ENCODE data around the gene SLC38A9. TPM values are rescaled to one million over a fixed set of nuclear protein-coding genes. Genes with fewer than 3 reads are reported as not detected.

The SLC38A9 gene
- total and polyA plus RNA-seq, 10 donors, result 7.9 to 45.0 (median 27.5) TPM

- intact Hi-C loops (cut with DNase I; ENCODE audit: low total_unique reads), result no loop called here
- H3K9me3 ChIP-seq, result no peaks in the 10 kb centered on the region
- no peak overlapping the region for H3K4me3 ChIP-seq
- H3K36me3 ChIP-seq, result peaks cover 0 to 42% (median 1%) of the 10 kb centered on the region in 6 donors
- no peaks in the 10 kb centered on the region for H3K27me3 ChIP-seq (replicated peaks in 1 of 7)
- peaks cover 0 to 4% (median 0%) of the 10 kb centered on the region in 6 donors for H3K4me1 ChIP-seq
- no peak overlapping the region for H3K27ac ChIP-seq
- no peak for DNase-seq
- TF ChIP-seq, protein P1, sequence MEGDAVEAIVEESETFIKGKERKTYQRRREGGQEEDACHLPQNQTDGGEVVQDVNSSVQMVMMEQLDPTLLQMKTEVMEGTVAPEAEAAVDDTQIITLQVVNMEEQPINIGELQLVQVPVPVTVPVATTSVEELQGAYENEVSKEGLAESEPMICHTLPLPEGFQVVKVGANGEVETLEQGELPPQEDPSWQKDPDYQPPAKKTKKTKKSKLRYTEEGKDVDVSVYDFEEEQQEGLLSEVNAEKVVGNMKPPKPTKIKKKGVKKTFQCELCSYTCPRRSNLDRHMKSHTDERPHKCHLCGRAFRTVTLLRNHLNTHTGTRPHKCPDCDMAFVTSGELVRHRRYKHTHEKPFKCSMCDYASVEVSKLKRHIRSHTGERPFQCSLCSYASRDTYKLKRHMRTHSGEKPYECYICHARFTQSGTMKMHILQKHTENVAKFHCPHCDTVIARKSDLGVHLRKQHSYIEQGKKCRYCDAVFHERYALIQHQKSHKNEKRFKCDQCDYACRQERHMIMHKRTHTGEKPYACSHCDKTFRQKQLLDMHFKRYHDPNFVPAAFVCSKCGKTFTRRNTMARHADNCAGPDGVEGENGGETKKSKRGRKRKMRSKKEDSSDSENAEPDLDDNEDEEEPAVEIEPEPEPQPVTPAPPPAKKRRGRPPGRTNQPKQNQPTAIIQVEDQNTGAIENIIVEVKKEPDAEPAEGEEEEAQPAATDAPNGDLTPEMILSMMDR (IDR thresholded peaks at IDR 0.05 in 8 of 11, conservative IDR thresholded peaks at IDR 0.05 in 3 of 11), result no peak
- no peak for TF ChIP-seq POLR2AphosphoS5 (IDR thresholded peaks at IDR 0.05)
- TF ChIP-seq POLR2A (IDR thresholded peaks at IDR 0.05), result no peak
- WGBS, 5 donors, result 82 to 95% (median 90%) methylated on average over 2 of the region's 2 CpGs
Observed at GRCh38 chr5:55672477-55672911, 39.6 kb downstream of the SLC38A9 start.

GRCh38 chr5:55671975-55672374 is 40.1 kb downstream of the SLC38A9 start:
- no peak overlapping the region for H3K4me3 ChIP-seq
- intact Hi-C loops (cut with DNase I; ENCODE audit: low total_unique reads), result no loop called here
- 83 to 100% (median 97%) methylated on average over 1 of the region's 1 CpG for WGBS, 5 donors

GRCh38 chr5:55668356-55668755 is 43.8 kb downstream of the SLC38A9 start:
- H3K36me3 ChIP-seq, result peaks cover 0 to 75% (median 9%) of the 10 kb centered on the region in 6 donors
- no peaks in the 10 kb centered on the region for H3K4me1 ChIP-seq
- TF ChIP-seq POLR2AphosphoS5 (IDR thresholded peaks at IDR 0.05) (no peak), POLR2A (IDR thresholded peaks at IDR 0.05) (no peak)
- TF ChIP-seq, protein P1 (IDR thresholded peaks at IDR 0.05 in 8 of 11, conservative IDR thresholded peaks at IDR 0.05 in 3 of 11), result no peak

More at GRCh38 chr5:55671975-55672374, 40.1 kb downstream of the SLC38A9 start:
- H3K36me3 ChIP-seq, result peaks cover 0 to 45% (median 1%) of the 10 kb centered on the region in 6 donors
- H3K4me1 ChIP-seq, result peaks cover 0 to 4% (median 0%) of the 10 kb centered on the region in 6 donors
- H3K27ac ChIP-seq, result no peak overlapping the region
- no peak for TF ChIP-seq POLR2AphosphoS5 (IDR thresholded peaks at IDR 0.05)
- TF ChIP-seq, protein P1 (IDR thresholded peaks at IDR 0.05 in 8 of 11, conservative IDR thresholded peaks at IDR 0.05 in 3 of 11), result no peak
- TF ChIP-seq POLR2A (IDR thresholded peaks at IDR 0.05), result no peak
- no peaks in the 10 kb centered on the region for H3K9me3 ChIP-seq
- H3K27me3 ChIP-seq (replicated peaks in 1 of 7), result no peaks in the 10 kb centered on the region
- no peak for DNase-seq

DNA sequence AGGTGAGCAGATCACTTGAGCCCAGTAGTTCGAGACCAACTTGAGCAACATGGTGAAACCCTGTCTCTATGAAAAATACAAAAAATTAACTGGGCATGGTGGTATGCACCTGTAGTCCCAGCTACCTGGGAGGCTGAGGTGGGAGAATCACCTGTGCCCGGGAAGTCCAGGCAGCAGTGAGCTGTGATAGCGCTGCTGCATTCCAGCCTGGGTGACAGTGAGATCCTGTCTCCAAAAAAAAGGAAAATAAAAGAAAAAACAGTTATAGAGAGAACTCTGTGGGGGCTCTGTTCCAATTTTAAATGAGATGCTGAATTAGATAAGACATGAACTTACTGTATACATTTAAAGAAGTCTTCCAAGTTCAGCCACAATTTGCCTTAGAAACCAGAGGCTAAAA is 44.2 kb downstream of the SLC38A9 start:
- no peak overlapping the region for H3K27ac ChIP-seq
- H3K4me1 ChIP-seq, result no peaks in the 10 kb centered on the region
- WGBS, 5 donors, result 95 to 100% (median 97%) methylated on average over 3 of the region's 3 CpGs
- H3K27me3 ChIP-seq (replicated peaks in 1 of 7), result no peaks in the 10 kb centered on the region
- no peak overlapping the region for H3K4me3 ChIP-seq
- H3K36me3 ChIP-seq, result peaks cover 0 to 79% (median 9%) of the 10 kb centered on the region in 6 donors
- no peaks in the 10 kb centered on the region for H3K9me3 ChIP-seq
- intact Hi-C loops (cut with DNase I; ENCODE audit: low total_unique reads), result no loop called here
- no peak for DNase-seq
- TF ChIP-seq, protein P1 (IDR thresholded peaks at IDR 0.05 in 8 of 11, conservative IDR thresholded peaks at IDR 0.05 in 3 of 11), result no peak
- TF ChIP-seq POLR2A (IDR thresholded peaks at IDR 0.05), result no peak
- no peak for TF ChIP-seq POLR2AphosphoS5 (IDR thresholded peaks at IDR 0.05)

More at GRCh38 chr5:55668356-55668755, 43.8 kb downstream of the SLC38A9 start:
- H3K27ac ChIP-seq, result no peak overlapping the region
- no peaks in the 10 kb centered on the region for H3K27me3 ChIP-seq (replicated peaks in 1 of 7)
- no peak for DNase-seq
- no peak overlapping the region for H3K4me3 ChIP-seq
- intact Hi-C loops (cut with DNase I; ENCODE audit: low total_unique reads), result no loop called here
- no peaks in the 10 kb centered on the region for H3K9me3 ChIP-seq

All from spleen (tissue), 11 donors.